VCaP (cell line): ENCODE results near the gene PMEPA1.

ENCODE experiments used
- H3K27ac ChIP-seq: fragments of 450-650 bp; 2 replicates; pipeline ENCODE4 v1.5.1; 2017
- CTCF ChIP-seq: fragments of 450-650 bp; conservative IDR thresholded peaks from 2 replicates; pipeline ENCODE4 v1.5.1; 2017; ENCODE audit warnings: mild to moderate bottlenecking, moderate library complexity

Gene PMEPA1

GRCh38 chr20:57682184-57683101 is 27.4 kb downstream of the PMEPA1 start:
- no peak for TF ChIP-seq CTCF
- H3K27ac ChIP-seq, result peak overlapping the region; percentile 99

GRCh38 chr20:57680934-57681914 is 28.6 kb downstream of the PMEPA1 start:
- no peak for TF ChIP-seq CTCF
- peak overlapping the region; percentile 99 for H3K27ac ChIP-seq

GRCh38 chr20:57680131-57680716 is 29.6 kb downstream of the PMEPA1 start:
- no peak for TF ChIP-seq CTCF
- H3K27ac ChIP-seq, result peak overlapping the region; percentile 99

GRCh38 chr20:57679113-57679512 is 30.7 kb downstream of the PMEPA1 start:
- H3K27ac ChIP-seq, result peak overlapping the region; percentile 99
- no peak for TF ChIP-seq CTCF

- H3K27ac ChIP-seq, result peak overlapping the region; percentile 99
- TF ChIP-seq CTCF, result no peak
These were observed 31.5 kb downstream of the PMEPA1 start for GRCh38 chr20:57678340-57678739.

GRCh38 chr20:57677584-57677982 is 32.2 kb downstream of the PMEPA1 start:
- H3K27ac ChIP-seq, result peak overlapping the region; percentile 99
- TF ChIP-seq CTCF, result no peak
